Astrocyte (in vitro differentiated cells and primary cell): Measurements from ENCODE around the gene NODAL.

Source experiments
- CTCF ChIP-seq: IDR thresholded peaks from 2 replicates; pipeline ENCODE4 v1.5.1; 2011; ENCODE audit warnings: low read depth, mild to moderate bottlenecking, inconsistent platforms, low read length, moderate library complexity; ENCODE audit not compliant: insufficient read depth
- EZH2 ChIP-seq: IDR thresholded peaks from 2 replicates; pipeline ENCODE4 v1.6.1; 2012; ENCODE audit warnings: mild to moderate bottlenecking, low read length, inconsistent platforms; ENCODE audit not compliant: insufficient read depth

GRCh38 chr10:70458329-70459060 lies 17.0 kb upstream of the NODAL start:
- TF ChIP-seq EZH2, result no peak
- no peak for TF ChIP-seq CTCF
